HG03521 (cell line): ENCODE measurements around the gene SLC24A4.

Experiments used
- ATAC-seq: cut with Tn5 transposase; IDR thresholded peaks from one replicate; pipeline ENCODE4 v1.9.1; 2021; ENCODE audit warnings: mild to moderate bottlenecking, moderate library complexity; ENCODE audit not compliant: unreplicated experiment

Gene SLC24A4

GRCh38 chr14:92316176-92316575 lies 6.8 kb upstream of the SLC24A4 start:
- no peak for ATAC-seq

GRCh38 chr14:92316937-92317336 lies 6.0 kb upstream of the SLC24A4 start:
- no peak for ATAC-seq

- ATAC-seq: no peak
These were observed 5.5 kb upstream of the SLC24A4 start for GRCh38 chr14:92317511-92317910.

- ATAC-seq: no peak
These were observed 1.3 kb upstream of the SLC24A4 start for GRCh38 chr14:92321701-92322100.

- no peak for ATAC-seq
These were observed 449 bp upstream of the SLC24A4 start for GRCh38 chr14:92322516-92322915.

GRCh38 chr14:92323916-92324818 lies 1.2 kb downstream of the SLC24A4 start:
- no peak for ATAC-seq

- ATAC-seq: no peak
These were observed 2.9 kb downstream of the SLC24A4 start for GRCh38 chr14:92325835-92326234.

- no peak for ATAC-seq
These were observed 5.8 kb downstream of the SLC24A4 start for GRCh38 chr14:92328664-92329255.

- no peak for ATAC-seq
These were observed 11.1 kb downstream of the SLC24A4 start for GRCh38 chr14:92334050-92334449.

GRCh38 chr14:92336363-92336762 lies 13.4 kb downstream of the SLC24A4 start:
- no peak for ATAC-seq

- ATAC-seq: no peak
These were observed 16.5 kb downstream of the SLC24A4 start for GRCh38 chr14:92339426-92339825.

GRCh38 chr14:92340071-92340470 lies 17.1 kb downstream of the SLC24A4 start:
- no peak for ATAC-seq

- ATAC-seq: no peak
These were observed 18.0 kb downstream of the SLC24A4 start for GRCh38 chr14:92340931-92341330.

- no peak for ATAC-seq
These were observed 18.8 kb downstream of the SLC24A4 start for GRCh38 chr14:92341791-92342190.

- ATAC-seq: no peak
These were observed 25.2 kb downstream of the SLC24A4 start for GRCh38 chr14:92348154-92348553.

GRCh38 chr14:92351750-92352149 lies 28.8 kb downstream of the SLC24A4 start:
- no peak for ATAC-seq

- no peak for ATAC-seq
These were observed 29.4 kb downstream of the SLC24A4 start for GRCh38 chr14:92352158-92352985.

- ATAC-seq: no peak
These were observed 30.5 kb downstream of the SLC24A4 start for GRCh38 chr14:92353447-92353846.

GRCh38 chr14:92356677-92357076 lies 33.7 kb downstream of the SLC24A4 start:
- ATAC-seq: no peak

- ATAC-seq: no peak
These were observed 37.8 kb downstream of the SLC24A4 start for GRCh38 chr14:92360651-92361370.

- ATAC-seq: no peak
These were observed 39.8 kb downstream of the SLC24A4 start for GRCh38 chr14:92362781-92363235.
